ENCODE measurements around the gene BARHL1. TPM values are rescaled to one million over a fixed set of nuclear protein-coding genes. Genes with fewer than 3 reads are reported as not detected.

The BARHL1 gene
- total RNA-seq, 1 donor, result not detected

- no peak for TF ChIP-seq CTCF (IDR thresholded peaks at IDR 0.05; ENCODE audit: insufficient read depth, low read length)
- no peak for DNase-seq (ENCODE audit: low read depth)
- no peak overlapping the region for H3K4me3 ChIP-seq (ENCODE audit: low read depth, low read length)
These were observed 26.9 kb upstream of the BARHL1 start for GRCh38 chr9:132555528-132555927.

GRCh38 chr9:132556235-132556634 is 26.2 kb upstream of the BARHL1 start:
- no peak for DNase-seq (ENCODE audit: low read depth)
- H3K4me3 ChIP-seq (ENCODE audit: low read depth, low read length), result no peak overlapping the region
- no peak for TF ChIP-seq CTCF (IDR thresholded peaks at IDR 0.05; ENCODE audit: insufficient read depth, low read length)

- TF ChIP-seq CTCF (IDR thresholded peaks at IDR 0.05; ENCODE audit: insufficient read depth, low read length), result no peak
- no peak for DNase-seq (ENCODE audit: low read depth)
- H3K4me3 ChIP-seq (ENCODE audit: low read depth, low read length), result no peak overlapping the region
These were observed 25.7 kb upstream of the BARHL1 start for GRCh38 chr9:132556714-132557113.

GRCh38 chr9:132557159-132557558 is 25.2 kb upstream of the BARHL1 start:
- no peak overlapping the region for H3K4me3 ChIP-seq (ENCODE audit: low read depth, low read length)
- no peak for TF ChIP-seq CTCF (IDR thresholded peaks at IDR 0.05; ENCODE audit: insufficient read depth, low read length)
- DNase-seq (ENCODE audit: low read depth), result no peak

GRCh38 chr9:132559711-132560110 is 22.7 kb upstream of the BARHL1 start:
- H3K4me3 ChIP-seq (ENCODE audit: low read depth, low read length), result no peak overlapping the region
- DNase-seq (ENCODE audit: low read depth), result no peak
- no peak for TF ChIP-seq CTCF (IDR thresholded peaks at IDR 0.05; ENCODE audit: insufficient read depth, low read length)

GRCh38 chr9:132560616-132561202 is 21.7 kb upstream of the BARHL1 start:
- DNase-seq (ENCODE audit: low read depth), result no peak

More at GRCh38 chr9:132560616-132561202, 21.7 kb upstream of the BARHL1 start:
- TF ChIP-seq CTCF (IDR thresholded peaks at IDR 0.05; ENCODE audit: insufficient read depth, low read length), result no peak
- no peak overlapping the region for H3K4me3 ChIP-seq (ENCODE audit: low read depth, low read length)
